ENCODE data around the gene DUSP12. TPM values are rescaled to one million over a fixed set of nuclear protein-coding genes. Genes with fewer than 3 reads are reported as not detected.

DUSP12 gene
- total RNA-seq (10 to 100 TPM; 20.3 to 23.0 TPM), total RNA-seq (14.8 to 42.9 (median 27.9) reads per million in 172 experiments)
- 27.8 TPM for polyA plus RNA-seq (2013, experiment 1 of 2)
- 26.6 TPM for polyA plus RNA-seq (2013, experiment 2 of 2)

- H3K4me3 Mint-ChIP-seq: peak within 1 kb of the TSS; percentile 99
- DNase-seq: peak; percentile 75 to 94 (median 82)
- no peak for TF ChIP-seq CTCF (IDR thresholded peaks at IDR 0.05)
- H3K27ac Mint-ChIP-seq: peak within 1 kb of the TSS; percentile 91
- Histone ChIP-seq H3K36me3 (ENCODE audit: insufficient read depth, low read length) (peaks cover 32% of the 10 kb centered on the region), H3K4me3 (ENCODE audit: low read length) (peak within 1 kb of the TSS; percentile 95), H3K27me3 (ENCODE audit: control insufficient read depth in 1 of 2, insufficient read depth in 2 of 2, low read length in 2 of 2) (no peaks in the 10 kb centered on the region), H3K27ac (ENCODE audit: low read depth in 1 of 2, low read length in 2 of 2) (peak within 1 kb of the TSS; percentile 70 to 73), H3K4me1 (ENCODE audit: insufficient read depth, low read length) (peaks cover 20% of the 10 kb centered on the region), H3K9me3 (ENCODE audit: control insufficient read depth in 1 of 2, insufficient read depth in 1 of 2, low read length in 2 of 2) (no peaks in the 10 kb centered on the region)
- no peaks in the 10 kb centered on the region for H3K9me3 Mint-ChIP-seq
- ChIA-PET CTCF (interaction anchor here (0.6 to 1.8 kb wide), 10 partner anchors 8 to 287 kb away, joined by 3 to 8 read pairs (median 4); partner anchors contain the start of gene ATF6), POLR2A (interaction anchor here (0.6 to 2.4 kb wide), 21 partner anchors 8 to 1826 kb away, joined by 3 to 39 read pairs (median 5); partner anchors contain the start of genes ATF6 and IGSF8)
- H3K4me1 Mint-ChIP-seq (ENCODE audit: low read depth): peaks cover 43% of the 10 kb centered on the region
- intact Hi-C loops (cut with DNase I, micrococcal nuclease): loop anchor here (1.0 to 10.0 kb wide), 4 partner anchors 14 to 525 kb away; partner anchors contain the start of genes APOA2 (in 2 of the 2) and TOMM40L (in 2 of the 2)
- peaks cover 43% of the 10 kb centered on the region for H3K36me3 Mint-ChIP-seq (ENCODE audit: low read depth)
- H3K27me3 Mint-ChIP-seq: peaks cover 8% of the 10 kb centered on the region
- ATAC-seq (ENCODE audit: poor library complexity): peak; percentile 96
Measured at GRCh38 chr1:161749509-161750407, at the start of gene DUSP12. TSS of gene DUSP12 (plus strand) at chr1:161749786. CDS start at chr1:161749802, 16 bp downstream.

- ChIA-PET POLR2A (no interaction called here), CTCF (no interaction called here)
- intact Hi-C loops (cut with DNase I, micrococcal nuclease): no loop called here
- Histone ChIP-seq H3K4me1 (ENCODE audit: insufficient read depth, low read length) (no peaks in the 10 kb centered on the region), H3K36me3 (ENCODE audit: insufficient read depth, low read length) (no peaks in the 10 kb centered on the region), H3K27ac (ENCODE audit: low read depth in 1 of 2, low read length in 2 of 2) (no peak overlapping the region), H3K9me3 (ENCODE audit: control insufficient read depth in 1 of 2, insufficient read depth in 1 of 2, low read length in 2 of 2) (no peaks in the 10 kb centered on the region), H3K4me3 (ENCODE audit: low read length) (no peak overlapping the region), H3K27me3 (ENCODE audit: control insufficient read depth in 1 of 2, insufficient read depth in 2 of 2, low read length in 2 of 2) (no peaks in the 10 kb centered on the region)
- no peaks in the 10 kb centered on the region for H3K4me1 Mint-ChIP-seq (ENCODE audit: low read depth)
- peaks cover 4% of the 10 kb centered on the region for H3K27me3 Mint-ChIP-seq
- no peak overlapping the region for H3K27ac Mint-ChIP-seq
- TF ChIP-seq CTCF (IDR thresholded peaks at IDR 0.05): no peak
- H3K36me3 Mint-ChIP-seq (ENCODE audit: low read depth): no peaks in the 10 kb centered on the region
- DNase-seq (no peak), ATAC-seq (ENCODE audit: poor library complexity) (no peak)
- no peak overlapping the region for H3K4me3 Mint-ChIP-seq
- no peaks in the 10 kb centered on the region for H3K9me3 Mint-ChIP-seq
Measured at GRCh38 chr1:161702250-161702649, 47.3 kb upstream of the DUSP12 start.

- Mint-ChIP-seq H3K27me3 (peaks cover 11% of the 10 kb centered on the region), H3K9me3 (no peaks in the 10 kb centered on the region), H3K36me3 (ENCODE audit: low read depth) (no peaks in the 10 kb centered on the region), H3K27ac (no peak overlapping the region), H3K4me3 (no peak overlapping the region), H3K4me1 (ENCODE audit: low read depth) (no peaks in the 10 kb centered on the region)
- H3K27me3 ChIP-seq (ENCODE audit: control insufficient read depth in 1 of 2, insufficient read depth in 2 of 2, low read length in 2 of 2): peaks cover 0 to 2% of the 10 kb centered on the region in 2 experiments
- DNase-seq (no peak), ATAC-seq (ENCODE audit: poor library complexity) (no peak)
- intact Hi-C loops (cut with DNase I, micrococcal nuclease): no loop called here
- H3K4me1 ChIP-seq (ENCODE audit: insufficient read depth, low read length): no peaks in the 10 kb centered on the region
- CTCF ChIA-PET: no interaction called here
- no peak overlapping the region for H3K4me3 ChIP-seq (ENCODE audit: low read length)
- no peaks in the 10 kb centered on the region for H3K36me3 ChIP-seq (ENCODE audit: insufficient read depth, low read length)
- TF ChIP-seq CTCF (IDR thresholded peaks at IDR 0.05): no peak
- H3K27ac ChIP-seq (ENCODE audit: low read depth in 1 of 2, low read length in 2 of 2): no peak overlapping the region
- H3K9me3 ChIP-seq (ENCODE audit: control insufficient read depth in 1 of 2, insufficient read depth in 1 of 2, low read length in 2 of 2): no peaks in the 10 kb centered on the region
- POLR2A ChIA-PET: no interaction called here
Measured at GRCh38 chr1:161705537-161705936, 44.0 kb upstream of the DUSP12 start.

All from CD4-positive, alpha-beta T cell (primary cell).